ENCODE data around the gene EMP2.
A peak's percentile ranks its signal among the peaks of the same experiment; 100 is the strongest.
"Not testable (repeated sequence)": the region's sequence is repeated elsewhere in the genome, so short reads cannot be mapped to it uniquely, and the experiment has no call there.

Gene EMP2

DNA sequence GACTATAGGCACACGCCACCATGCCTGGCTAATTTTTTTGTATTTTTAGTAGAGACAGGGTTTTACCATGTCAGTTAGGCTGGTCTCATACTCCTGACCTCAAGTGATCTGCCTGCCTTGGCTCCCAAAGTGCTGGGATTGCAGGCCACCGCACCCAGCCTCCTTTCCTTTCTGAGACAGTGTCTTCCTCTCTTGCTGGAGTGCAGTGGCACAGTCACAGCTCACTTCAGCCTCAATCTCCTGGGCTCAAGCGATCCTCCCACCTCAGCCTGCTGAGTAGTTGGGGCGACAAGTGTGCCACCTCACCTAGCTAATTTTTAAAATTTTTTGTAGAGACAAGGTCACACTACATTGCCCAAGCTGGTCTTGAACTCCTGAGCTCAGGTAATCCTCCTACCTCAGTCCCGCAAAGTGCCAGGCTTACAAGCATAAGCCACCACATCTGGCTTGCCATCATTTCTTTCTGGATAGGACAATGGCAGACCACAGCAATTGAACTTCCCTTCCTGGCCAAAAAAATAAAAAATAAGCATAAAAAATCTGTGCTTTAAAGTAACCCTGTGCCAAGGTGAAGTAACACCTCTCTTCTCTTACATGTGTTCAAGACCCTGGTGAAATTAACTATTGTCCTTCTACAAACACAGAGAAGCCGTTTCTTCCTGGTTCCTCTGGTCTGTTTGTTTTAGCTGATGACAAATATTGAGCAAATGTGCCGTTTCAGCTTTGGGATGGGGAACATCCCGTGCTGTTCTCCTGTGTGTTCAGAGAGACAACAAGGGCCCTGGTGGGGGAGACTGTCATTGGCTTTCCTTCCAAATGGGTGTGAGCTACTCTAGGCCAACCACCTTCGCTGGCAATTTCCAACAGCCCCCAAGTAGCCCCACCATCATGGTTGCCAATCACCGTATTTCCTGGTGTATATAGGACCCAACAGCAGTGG is 60.2 kb downstream of the EMP2 start:
- DNase-seq = no peak

DNA sequence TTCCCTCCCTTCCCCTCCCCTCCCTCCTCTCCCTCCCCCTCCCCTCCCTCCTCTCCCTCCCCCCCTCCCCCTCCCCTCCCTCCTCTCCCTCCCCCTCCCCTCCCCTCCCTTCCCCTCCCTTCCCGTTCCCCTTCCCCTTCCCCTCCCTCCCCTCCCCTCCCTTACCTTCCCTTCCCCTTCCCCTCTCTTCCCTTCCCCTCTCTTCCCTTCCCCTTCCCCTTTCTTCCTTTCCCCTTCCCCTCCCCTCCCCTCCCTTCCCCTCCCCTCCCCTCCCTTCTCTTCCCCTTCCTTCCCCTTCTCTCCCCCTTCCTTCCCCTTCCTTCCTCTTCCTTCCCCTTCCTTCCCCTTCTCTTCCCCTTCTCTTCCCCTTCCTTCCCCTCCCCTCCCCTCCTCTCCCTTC is 61.1 kb downstream of the EMP2 start:
- DNase-seq = no peak

DNA sequence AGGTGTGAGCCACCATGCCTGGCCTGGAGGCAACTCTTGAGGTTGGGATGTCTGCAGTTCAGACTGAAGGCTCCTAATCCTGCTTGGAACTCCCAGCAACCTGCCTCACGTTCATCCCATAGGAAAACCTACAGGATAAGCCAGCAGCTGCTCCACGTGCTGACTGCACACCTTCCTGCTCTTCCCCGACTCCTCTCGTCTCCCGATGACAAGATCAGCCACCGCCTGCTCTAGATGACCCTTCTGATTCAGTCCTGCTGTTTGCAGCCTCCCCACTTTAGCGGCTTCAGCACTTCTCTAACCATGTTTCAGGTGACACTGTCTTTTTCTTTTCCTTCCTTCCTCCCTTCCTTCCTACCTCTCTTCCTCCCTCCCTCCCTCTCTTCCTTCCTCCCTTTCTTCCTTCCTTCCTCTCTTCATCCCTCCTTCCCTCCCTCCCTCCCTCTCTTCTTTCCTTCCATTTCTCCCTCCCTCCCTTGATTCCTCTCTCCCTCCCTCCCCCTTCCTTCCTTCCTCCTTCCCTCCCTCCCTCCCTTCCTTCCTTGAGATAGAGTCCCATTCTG is 61.8 kb downstream of the EMP2 start:
- DNase-seq = no peak

DNA sequence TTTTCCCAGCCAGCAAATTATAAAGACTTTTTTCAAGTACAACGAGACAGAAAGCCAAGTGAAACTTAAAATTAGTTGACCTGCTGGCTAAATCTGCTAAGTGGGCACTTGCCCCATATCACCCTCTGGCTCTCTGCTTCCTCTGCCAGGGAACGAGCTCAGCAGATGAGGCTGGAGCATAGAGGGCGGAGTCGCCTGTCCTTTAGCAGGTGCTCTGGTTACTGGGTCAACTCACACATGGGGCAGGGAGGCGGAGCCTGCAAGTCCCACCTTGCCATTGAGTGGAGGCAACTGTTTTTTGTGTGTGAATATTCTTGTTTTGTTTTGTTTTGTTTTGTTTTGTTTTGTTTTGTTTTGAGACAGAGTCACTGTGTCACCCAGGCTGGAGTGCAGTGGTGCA is 62.5 kb downstream of the EMP2 start:
- no peak for DNase-seq

DNA sequence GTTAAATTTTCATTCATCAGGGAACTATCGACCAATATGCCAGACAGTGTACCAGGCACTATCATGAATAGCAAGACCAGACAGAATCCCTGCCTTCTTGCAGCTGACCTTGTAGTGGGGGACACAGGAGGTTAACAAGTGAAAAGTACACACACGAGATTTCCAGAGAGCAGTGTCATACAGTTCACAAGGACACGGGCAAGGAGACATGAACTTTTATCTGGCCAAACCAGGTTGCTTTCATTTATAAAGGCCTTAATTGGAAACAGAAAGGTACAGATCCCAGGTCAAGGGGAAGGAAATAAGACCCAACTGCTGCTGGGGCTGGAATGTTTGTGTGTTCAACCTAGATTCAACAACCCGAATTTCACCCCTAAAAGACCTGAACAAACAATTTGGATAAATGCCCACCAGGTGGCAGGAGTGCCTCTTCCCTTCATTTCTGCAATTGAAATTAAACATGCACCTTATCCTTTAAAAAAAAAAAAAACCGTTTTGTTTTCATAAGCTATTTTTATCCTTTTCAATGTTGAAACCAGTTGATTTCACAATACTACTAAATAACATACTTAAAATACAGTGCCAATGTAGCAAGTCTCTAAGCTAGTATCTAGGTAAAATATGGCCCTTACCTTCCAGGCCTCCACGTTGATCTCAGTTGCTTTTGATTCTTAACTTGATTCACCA is 65.9 kb downstream of the EMP2 start:
- peak in 1 of 2 experiments; percentile 6 for DNase-seq

DNA sequence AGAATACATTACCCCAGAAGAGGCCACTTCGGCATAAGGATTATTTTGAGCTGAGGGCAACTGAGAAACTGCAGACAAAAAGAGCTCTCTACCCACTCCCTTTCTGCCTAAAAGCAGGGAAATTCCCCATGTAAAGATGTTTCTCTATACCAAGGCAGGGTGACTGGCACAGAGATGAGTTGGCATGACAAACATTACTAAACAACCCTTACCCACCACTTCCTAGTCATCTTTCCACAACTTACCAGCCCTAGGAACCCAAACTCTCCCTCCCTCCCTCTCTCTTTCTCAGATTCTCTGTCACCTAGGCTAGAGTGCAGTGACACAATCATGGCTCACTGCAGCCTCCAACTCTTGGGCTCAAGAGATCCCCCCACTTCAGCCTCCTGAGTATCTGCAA is 68.6 kb downstream of the EMP2 start:
- no peak for DNase-seq

DNA sequence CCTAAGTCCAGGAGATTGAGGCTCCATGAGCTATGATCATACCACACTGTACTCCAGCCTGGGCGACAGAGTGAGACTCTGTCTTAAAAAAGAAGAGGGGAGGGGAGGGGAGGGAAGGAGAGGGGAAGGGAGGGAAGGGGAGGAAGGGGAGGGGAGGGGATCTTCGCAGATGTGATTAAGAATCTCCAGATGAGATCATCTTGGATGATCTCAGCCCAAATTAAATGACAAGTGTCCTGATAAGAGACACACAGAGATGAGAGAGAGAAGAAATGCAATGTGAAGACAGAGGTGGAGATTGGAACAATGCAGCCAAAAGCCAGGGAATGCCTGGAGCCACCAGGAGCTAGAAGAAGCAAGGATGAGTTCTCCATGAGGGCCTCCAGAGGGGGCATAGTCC is 70.1 kb downstream of the EMP2 start:
- DNase-seq = no peak

DNA sequence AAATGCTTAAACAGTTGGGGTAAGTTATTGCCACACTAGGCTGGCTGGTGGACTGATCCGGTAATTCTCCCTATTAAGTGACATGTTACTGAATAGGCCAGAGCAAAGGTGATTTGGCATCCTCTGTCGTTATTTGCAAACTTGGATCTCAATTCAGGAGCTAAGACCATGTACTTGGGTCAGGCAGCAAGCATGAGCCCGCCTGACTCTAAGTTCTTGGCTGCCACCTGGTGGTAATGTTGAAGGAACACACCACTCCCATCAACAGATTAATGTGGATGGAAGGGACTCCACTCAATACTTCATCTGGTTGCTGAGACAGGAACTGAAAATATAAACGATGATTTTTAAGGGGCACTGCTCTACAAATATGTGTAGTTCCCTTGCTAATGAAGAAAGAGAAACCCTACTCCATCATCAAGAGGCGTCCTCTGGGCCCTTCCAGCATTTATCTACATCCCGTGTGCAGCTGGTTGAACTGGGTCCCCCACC is 70.8 kb downstream of the EMP2 start:
- DNase-seq = peak in 1 of 2 experiments; percentile 17

DNA sequence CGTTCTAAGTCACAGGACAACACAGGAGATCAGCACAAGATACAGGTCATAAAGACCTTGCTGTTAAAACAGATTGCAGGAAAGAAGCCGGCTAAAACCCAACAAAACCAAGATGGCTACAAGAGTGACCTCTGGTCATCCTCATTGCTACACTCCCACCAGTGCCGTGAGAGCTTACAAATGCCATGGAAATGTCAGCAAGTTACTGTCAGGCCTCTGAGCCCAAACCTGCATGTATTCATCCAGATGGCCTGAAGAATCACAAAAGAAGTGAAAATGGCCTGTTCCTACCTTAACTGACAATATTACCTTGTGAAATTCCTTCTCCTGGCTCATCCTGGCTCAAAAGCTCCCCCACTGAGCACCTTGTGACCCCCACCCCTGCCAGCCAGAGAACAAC is 75.1 kb downstream of the EMP2 start:
- not testable (repeated sequence) for DNase-seq

DNA sequence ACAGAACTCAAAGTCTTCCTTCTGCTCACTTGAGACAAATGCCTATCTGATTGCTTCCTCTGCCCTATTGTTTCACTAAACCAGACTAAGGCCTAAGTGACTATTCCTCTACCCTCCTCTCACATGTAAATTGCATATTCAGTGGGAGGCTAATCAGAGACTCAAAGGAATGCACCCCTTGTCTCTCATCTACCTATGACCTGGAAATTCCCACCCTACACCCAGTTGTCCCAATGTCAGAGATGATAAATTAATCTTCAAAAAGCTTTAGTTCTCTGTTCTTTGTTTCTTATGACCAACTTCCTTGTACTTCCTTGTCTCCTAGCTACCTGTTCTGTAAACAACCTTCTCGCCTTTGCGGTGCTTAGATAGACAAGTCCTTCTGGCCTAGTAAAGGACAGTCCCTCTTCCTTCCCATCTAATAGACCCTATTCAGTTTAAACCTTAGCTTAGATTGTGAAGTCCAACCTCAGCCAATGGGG is 76.0 kb downstream of the EMP2 start:
- no peak for DNase-seq

DNA sequence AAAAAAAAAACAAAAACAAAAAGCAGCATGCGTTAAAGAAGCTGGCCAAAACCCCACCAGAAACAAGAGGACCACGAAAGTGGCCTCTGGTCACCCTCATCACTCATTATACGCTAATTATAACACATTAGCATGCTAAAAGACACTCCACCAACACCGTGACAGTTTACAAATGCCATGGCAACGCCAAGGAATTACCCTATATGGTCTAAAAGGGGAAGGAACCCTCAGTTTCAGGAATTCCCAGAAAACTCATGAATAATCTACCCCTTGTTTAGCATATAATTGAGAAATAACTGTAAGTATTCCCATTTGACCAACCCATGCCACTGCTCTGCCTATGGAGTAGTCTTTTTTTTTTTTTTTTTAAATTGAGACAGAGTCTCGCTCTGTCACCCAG is 77.6 kb downstream of the EMP2 start:
- no peak for DNase-seq

DNA sequence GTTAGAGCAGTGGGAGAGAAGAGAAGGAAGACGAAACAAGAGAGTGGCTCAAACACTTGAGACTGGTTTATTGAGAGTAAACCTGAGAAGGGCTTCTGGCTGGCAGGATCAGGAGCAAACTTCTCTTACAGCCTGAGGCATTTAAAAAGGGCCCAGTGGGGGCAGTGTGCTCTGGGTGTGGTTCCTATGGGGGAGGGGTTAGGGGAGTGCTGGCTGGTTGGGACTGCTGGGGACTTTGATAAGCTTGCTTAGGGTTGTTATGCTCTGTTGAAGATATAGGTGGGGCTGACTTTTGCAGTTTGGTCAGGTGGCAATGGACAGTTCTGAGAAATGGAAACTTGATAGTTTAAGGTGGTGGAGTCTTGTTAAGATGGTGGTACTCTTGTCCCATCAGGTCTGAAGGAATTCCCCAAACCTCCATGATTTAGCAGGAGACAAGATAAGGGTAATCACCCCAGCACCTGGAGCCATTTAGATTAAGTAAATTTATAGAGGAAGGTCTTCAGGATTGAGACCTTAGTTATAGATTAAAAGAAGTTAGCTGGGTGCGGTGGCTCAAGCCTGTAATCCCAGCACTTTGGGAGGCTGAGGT is 79.3 kb downstream of the EMP2 start:
- DNase-seq = no peak

DNA sequence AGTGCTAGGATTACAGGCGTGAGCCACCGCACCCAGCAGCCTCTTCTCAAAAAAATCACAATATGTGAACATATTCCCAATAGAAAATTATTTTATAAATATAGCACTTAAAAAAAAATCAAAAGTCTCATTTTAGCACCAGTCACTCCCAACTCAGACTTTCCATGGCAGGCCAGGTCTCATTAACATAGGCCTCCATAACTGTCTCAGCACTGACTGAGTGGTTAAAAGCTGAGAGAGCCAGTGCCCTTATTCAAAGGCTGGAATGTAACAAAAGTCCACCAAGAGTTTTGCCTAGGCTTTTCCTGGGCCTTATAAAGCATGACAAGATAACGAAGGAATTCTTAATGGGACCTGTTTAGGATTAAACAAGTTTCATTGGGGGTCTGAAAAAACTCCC is 79.8 kb downstream of the EMP2 start:
- DNase-seq = no peak

DNA sequence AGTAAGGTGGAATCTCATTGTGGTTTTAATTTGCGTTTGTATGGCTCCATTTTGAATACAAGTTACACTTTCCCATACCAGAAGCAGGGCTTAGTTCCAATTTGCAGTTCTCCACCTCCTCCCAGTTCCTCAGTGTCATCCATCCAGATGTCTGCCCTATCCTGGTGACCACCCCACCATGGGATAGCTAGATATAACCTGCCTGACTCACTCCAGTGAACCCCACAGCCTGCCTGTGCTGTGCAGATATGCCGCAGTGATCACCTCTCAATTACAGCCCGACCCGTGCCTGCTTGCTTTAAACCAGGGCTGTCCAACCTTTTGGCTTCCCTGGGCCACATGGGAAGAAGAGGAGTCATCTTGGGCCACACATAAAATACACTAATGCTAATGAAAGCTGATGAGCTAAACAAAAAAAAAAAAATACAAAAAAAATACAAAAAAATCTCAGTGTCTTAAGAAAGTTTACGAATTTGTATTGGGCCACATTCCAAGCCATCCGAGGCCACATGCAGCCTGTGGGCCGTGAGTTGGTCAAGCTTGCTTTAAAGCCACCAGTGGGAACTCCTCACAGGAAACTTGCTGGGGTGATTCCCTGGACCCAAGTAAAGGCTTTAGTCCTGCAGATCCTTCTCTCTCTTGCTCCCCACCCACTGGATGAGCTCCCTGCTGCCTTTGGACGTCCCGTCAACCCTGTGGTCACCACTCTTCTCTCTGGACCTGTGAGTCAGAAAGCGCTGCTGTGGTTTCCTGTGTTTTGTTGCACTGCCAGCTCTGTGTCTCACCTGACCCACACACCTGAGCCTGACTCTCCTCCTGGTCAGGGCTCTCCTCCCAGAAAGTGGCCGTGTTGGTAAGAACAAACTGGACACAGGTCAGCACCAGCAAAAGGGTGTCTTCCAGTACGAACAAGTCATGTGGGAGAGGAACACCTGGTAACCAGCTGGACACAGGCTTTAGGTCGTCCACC is 83.0 kb downstream of the EMP2 start:
- no peak for DNase-seq

DNA sequence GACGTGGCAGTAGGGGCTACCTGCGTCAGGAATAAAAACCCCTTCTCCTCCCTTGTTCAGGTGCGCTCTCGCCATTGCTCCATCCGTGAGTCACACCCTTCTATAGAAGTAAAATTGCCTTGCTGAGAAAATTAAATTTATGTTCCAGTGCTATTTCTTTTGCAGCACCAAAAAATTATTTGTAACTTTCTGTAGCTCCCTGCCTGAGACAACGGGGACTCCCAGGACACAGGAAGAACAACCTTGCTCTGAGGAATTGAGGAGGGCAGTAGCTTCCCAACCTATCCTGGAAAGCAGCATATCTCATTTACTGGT is 85.4 kb downstream of the EMP2 start:
- DNase-seq = no peak

DNA sequence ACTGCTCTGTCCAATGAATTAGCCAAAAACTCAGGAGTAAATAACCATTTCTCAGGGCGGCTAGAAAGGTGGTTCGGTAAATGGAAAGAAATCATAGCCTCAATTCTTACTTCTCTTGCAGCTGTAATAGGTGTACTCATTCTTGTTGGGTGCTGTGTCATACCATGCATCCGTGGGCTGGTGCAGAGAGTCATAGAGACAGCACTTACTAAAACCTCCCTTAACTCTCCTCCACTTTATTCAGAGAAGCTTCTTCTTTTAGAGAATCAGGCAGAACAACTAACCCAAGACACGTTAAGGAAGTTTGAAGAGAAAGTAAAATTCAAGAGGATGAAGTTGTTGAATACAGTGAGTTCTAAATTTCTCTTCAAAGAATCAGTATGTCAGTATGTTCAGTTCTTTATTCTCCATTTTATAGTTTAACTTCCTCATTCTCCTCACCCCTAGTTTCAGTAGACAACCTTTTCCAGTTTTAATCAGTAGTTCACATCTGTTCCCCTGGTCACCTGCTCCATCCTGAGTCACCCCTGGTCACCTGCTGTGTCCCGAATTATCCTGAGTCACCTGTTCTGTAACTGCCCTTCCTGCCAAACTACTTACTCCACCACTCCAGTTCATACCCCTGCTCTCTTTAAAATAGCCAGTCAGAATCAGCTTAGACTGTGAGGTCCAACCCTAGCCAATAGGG is 85.9 kb downstream of the EMP2 start:
- no peak for DNase-seq

DNA sequence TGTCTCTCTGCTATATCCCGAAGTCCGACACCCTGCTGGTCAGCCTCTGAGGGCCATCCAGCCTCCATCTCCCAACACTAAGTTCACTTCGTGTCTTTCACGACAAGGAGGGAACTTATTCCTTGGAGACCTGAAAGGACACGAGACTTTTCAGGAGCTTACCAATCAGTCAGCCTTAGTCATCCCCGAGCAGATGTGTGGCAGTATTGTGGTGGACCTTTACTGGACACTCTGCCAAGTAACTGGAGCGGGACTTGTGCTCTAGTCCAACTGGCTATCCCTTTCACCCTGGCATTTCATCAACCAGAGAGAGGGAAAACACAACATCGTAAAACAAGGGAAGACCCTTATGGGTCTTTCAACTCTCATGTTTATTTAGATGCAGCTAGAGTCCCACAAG is 87.1 kb downstream of the EMP2 start:
- DNase-seq = no peak

DNA sequence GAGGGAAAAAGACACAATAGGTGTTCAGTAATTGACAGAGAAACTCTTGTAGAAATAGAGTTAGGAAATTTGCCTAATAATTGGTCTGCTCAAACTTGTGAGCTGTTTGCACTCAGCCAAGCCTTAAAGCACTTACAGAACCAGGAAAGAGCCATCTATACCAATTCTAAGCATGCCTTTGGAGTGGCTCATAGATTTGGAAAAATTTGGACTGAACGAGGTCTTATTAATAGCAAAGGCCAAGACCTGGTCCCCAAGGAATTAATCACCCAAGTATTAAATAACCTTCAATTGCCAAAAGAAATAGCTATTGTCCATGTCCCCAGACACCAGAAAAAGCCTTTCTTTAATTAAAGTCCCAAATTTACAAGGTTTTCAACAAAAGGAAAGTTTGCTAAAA is 90.3 kb downstream of the EMP2 start:
- DNase-seq = no peak

DNA sequence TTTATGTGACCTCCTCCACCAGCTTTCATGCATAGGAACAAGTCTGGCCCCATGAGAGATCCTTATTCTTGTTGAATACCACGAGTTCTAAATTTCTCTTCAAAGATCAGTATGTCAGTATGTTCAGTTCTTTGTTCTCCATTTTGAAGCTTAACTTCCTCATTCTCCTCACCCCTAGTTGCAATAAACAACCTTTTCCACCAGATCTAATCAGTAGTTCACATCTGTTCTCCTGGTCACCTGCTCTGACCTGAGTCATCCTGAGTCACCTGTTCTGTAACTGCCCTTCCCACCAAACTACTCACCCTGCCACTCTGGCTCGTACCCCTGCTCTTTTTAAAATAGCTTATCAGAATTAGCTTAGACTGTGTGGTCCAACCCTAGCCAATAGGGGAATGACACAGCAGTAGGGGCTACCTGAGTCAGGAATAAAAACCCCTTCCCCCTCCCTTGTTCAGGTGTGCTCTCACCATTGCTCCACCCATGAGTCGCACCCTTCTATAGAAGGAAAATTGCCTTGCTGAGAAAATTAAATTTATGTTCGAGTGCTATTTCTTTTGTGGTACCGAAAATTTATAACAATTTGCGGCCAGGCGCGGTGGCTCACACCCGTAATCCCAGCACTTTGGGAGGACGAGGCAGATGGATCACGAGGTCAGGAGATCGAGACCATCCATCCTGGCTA is 94.6 kb downstream of the EMP2 start:
- DNase-seq = no peak

DNA sequence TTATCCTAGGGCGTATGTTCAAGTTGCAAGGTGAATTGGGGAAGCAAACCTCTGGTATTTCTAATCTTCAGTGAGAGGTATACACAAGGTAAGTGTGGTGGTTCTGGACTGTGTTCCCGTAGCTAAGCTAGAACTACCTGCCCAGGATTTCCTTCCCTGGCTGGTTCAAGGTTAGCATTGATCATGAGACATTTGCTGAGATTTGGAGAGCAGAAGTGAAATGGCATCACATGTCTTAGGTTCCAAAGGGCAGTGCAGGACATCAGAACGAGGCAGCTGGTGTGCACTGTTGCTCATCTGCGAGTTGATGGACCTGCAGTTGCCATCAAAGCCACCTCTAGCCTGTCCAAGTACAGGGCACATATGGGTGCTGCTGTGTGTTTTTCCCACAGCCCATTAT is 95.2 kb downstream of the EMP2 start:
- DNase-seq = no peak

DNA sequence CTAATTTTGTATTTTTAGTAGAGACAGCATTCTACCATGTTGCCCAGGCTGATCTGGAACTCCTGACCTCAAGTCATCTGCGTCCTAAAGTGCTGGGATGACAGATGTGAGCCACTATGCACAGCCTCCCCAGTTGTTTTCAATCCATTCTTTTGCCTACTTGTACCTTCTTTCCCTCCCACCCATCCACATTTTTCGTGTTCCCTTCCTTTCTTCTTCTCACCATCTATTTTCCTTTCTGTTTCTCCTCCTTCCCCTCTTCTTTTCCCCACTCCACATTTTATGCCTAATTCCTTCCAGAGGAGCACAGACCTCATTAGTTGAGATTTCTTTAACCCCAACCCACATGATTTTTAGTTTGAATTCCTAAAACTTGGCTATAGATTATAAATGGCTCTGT is 100.2 kb downstream of the EMP2 start:
- no peak for DNase-seq

All from NCI-H187 (cell line).